Breast epithelium (tissue), 4 donors: ENCODE measurements around the gene WSB1. TPM values are rescaled to one million over a fixed set of nuclear protein-coding genes. Genes with fewer than 3 reads are reported as not detected.

Experiments
- DNase-seq, 2 donors: peaks; one replicate each; pipeline ENCODE4 v3.0.0-alpha.2; 2019; ENCODE audit warnings: low spot score in 2 of 2
- H3K27ac ChIP-seq, 2 donors: fragments of 200-600 bp; sonication (generic) in 1 of 2; one replicate each; pipeline ENCODE4 v1.5.1; 2016 to 2019; ENCODE audit warnings: mild to moderate bottlenecking in 1 of 2
- H3K27me3 ChIP-seq, 2 donors: fragments of 200-600 bp; sonication (generic) in 1 of 2; one replicate each; pipeline versions ENCODE4 v1.5.1 to v1.6.0; 2017 to 2019; ENCODE audit warnings: control low read depth in 1 of 2, mild to moderate bottlenecking in 1 of 2
- H3K36me3 ChIP-seq: fragments of 200-600 bp; one replicate; pipeline ENCODE4 v1.5.1; 2019
- H3K4me1 ChIP-seq, 2 donors: fragments of 200-600 bp; sonication (generic); one replicate each; pipeline ENCODE4 v1.5.1; 2016 to 2019; ENCODE audit warnings: control low read depth in 1 of 2
- H3K4me3 ChIP-seq, 3 donors: fragments of 200-600 bp; sonication (generic); 1 replicate in 2 of 3; 2 replicates in 1 of 3; pipeline ENCODE4 v1.5.1; 2016 to 2019; ENCODE audit warnings: mild to moderate bottlenecking in 3 of 3, moderate library complexity in 2 of 3
- H3K9me3 ChIP-seq, 2 donors: fragments of 200-600 bp; sonication (generic) in 1 of 2; one replicate each; pipeline ENCODE4 v1.5.1; 2016 to 2019; ENCODE audit warnings: control low read depth in 1 of 2
- POLR2A ChIP-seq: fragments of 450-650 bp; IDR thresholded peaks from one replicate; pipeline ENCODE4 v1.6.1; 2016; ENCODE audit warnings: antibody characterized with exemption, mild to moderate bottlenecking, moderate library complexity
- POLR2AphosphoS5 ChIP-seq, 3 donors: sonication (generic); formaldehyde crosslinking; IDR thresholded peaks; one replicate each; pipeline ENCODE4 v1.6.1; 2017; ENCODE audit warnings: antibody characterized with exemption in 3 of 3
- intact Hi-C: fragments of 100-400 bp; cut with DNase I; formaldehyde crosslinking; loops from one replicate; pipeline ENCODE4 v1.15.1; 2023; ENCODE audit warnings: low total_unique reads
- total RNA-seq, 3 donors: library from RNA; depleted of rRNA; stranded (reverse); fragments of >200 nt; gene quantifications; one replicate each; pipeline ENCODE4 v1.1.0, GENCODE V29; 2016
- TF ChIP-seq, protein P1 (sequence below), 3 donors: fragments of 450-650 bp; IDR thresholded peaks; one replicate each; pipeline ENCODE4 v1.5.1; 2016 to 2017; ENCODE audit warnings: antibody characterized with exemption in 3 of 3, mild to moderate bottlenecking in 3 of 3, moderate library complexity in 3 of 3

The WSB1 gene
- total RNA-seq, 3 donors from 2014 or later: 90.6 to 219 (median 160) TPM

DNA sequence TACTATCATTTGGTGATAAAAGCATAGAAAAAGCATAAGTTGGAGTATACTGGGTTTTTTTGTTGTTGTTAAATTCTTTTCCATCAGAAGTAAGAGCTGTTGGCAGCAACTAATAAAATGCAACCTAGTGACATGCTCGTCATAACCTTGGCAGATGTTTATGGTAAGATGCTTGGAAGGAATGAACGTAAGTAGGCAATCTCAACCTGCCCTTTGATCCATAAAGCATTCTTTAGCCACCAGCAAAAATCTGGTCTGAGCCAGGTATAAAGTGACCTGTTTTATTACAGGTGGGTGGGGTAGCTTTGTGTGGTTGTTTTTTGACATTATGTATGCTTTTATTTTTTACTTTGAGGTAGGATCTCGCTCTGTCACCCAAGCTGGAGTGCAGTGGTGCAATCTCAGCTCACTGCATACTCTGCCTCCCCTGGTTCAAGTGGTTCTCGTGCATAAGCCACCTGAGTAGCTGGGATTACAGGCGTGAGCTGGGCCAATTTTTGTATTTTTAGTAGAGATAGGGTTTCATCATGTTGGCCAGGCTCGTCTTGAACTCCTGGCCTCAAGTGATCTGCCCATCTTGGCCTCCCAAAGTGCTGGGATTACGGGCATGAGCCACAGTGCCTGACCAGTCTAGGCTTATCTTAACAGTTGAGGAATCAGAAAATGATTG lies 22.0 kb downstream of the WSB1 start:
- intact Hi-C loops: no loop called here
- TF ChIP-seq POLR2AphosphoS5 (IDR thresholded peaks at IDR 0.05) (no peak), POLR2A (no peak)
- TF ChIP-seq, protein P1, sequence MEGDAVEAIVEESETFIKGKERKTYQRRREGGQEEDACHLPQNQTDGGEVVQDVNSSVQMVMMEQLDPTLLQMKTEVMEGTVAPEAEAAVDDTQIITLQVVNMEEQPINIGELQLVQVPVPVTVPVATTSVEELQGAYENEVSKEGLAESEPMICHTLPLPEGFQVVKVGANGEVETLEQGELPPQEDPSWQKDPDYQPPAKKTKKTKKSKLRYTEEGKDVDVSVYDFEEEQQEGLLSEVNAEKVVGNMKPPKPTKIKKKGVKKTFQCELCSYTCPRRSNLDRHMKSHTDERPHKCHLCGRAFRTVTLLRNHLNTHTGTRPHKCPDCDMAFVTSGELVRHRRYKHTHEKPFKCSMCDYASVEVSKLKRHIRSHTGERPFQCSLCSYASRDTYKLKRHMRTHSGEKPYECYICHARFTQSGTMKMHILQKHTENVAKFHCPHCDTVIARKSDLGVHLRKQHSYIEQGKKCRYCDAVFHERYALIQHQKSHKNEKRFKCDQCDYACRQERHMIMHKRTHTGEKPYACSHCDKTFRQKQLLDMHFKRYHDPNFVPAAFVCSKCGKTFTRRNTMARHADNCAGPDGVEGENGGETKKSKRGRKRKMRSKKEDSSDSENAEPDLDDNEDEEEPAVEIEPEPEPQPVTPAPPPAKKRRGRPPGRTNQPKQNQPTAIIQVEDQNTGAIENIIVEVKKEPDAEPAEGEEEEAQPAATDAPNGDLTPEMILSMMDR (IDR thresholded peaks at IDR 0.05): no peak

DNA sequence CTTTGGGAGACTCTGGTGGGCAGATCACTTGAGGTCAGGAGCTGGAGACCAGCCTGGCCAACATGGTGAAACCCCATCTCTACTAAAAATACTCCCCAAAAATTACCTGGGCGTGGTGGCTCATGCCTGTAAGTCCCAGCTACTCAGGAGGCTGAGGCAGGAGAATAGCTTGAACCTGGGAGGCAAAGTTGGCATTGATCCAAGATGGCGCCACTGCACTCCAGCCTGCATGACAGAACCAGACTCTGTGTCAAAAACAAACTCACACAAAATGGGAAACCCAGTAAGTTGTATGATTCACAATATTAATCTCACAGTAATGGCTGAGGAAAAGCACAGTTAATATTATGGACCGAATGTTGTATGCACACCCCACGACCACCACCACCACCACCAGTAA lies 24.3 kb downstream of the WSB1 start:
- Histone ChIP-seq H3K4me3 (no peak overlapping the region), H3K27ac (no peak overlapping the region), H3K27me3 (no peaks in the 10 kb centered on the region), H3K36me3 (no peaks in the 10 kb centered on the region), H3K4me1 (no peaks in the 10 kb centered on the region), H3K9me3 (no peaks in the 10 kb centered on the region)
- TF ChIP-seq POLR2AphosphoS5 (IDR thresholded peaks at IDR 0.05) (no peak), POLR2A (no peak)
- TF ChIP-seq, protein P1 (IDR thresholded peaks at IDR 0.05): no peak
- DNase-seq: no peak
- intact Hi-C loops: no loop called here

More for the DNA sequence above, 22.0 kb downstream of the WSB1 start:
- Histone ChIP-seq H3K27ac (peak overlapping the region; percentile 61 to 68), H3K9me3 (no peaks in the 10 kb centered on the region), H3K36me3 (peaks cover 6% of the 10 kb centered on the region), H3K27me3 (no peaks in the 10 kb centered on the region), H3K4me1 (no peaks in the 10 kb centered on the region), H3K4me3 (no peak overlapping the region)
- no peak for DNase-seq

DNA sequence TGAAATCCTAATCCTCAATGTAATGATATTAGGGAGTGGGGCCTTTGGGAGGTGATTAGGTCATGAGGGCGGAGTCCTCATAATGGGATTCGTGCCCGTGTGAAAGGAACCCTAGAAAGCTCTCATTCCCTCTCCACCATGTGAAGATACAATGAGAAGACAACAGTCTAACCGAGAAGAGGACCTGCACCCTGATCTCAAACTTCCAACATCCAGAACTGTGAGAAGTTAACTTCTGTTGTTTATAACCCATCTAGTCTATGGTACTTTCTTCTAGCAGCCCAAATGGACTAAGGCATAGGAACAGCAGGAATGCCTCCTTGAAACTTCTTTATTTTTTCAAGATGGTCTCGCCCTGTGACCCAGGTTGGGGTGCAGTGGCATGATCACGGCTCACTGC lies 24.7 kb downstream of the WSB1 start:
- no peaks in the 10 kb centered on the region for H3K27me3 ChIP-seq
- no peaks in the 10 kb centered on the region for H3K36me3 ChIP-seq
- TF ChIP-seq POLR2A (no peak), POLR2AphosphoS5 (IDR thresholded peaks at IDR 0.05) (no peak)
- TF ChIP-seq, protein P1 (IDR thresholded peaks at IDR 0.05): no peak
- H3K9me3 ChIP-seq: no peaks in the 10 kb centered on the region
- intact Hi-C loops: no loop called here
- H3K27ac ChIP-seq: no peak overlapping the region
- no peak overlapping the region for H3K4me3 ChIP-seq
- H3K4me1 ChIP-seq: peaks cover 0 to 1% of the 10 kb centered on the region in 2 donors
- no peak for DNase-seq

DNA sequence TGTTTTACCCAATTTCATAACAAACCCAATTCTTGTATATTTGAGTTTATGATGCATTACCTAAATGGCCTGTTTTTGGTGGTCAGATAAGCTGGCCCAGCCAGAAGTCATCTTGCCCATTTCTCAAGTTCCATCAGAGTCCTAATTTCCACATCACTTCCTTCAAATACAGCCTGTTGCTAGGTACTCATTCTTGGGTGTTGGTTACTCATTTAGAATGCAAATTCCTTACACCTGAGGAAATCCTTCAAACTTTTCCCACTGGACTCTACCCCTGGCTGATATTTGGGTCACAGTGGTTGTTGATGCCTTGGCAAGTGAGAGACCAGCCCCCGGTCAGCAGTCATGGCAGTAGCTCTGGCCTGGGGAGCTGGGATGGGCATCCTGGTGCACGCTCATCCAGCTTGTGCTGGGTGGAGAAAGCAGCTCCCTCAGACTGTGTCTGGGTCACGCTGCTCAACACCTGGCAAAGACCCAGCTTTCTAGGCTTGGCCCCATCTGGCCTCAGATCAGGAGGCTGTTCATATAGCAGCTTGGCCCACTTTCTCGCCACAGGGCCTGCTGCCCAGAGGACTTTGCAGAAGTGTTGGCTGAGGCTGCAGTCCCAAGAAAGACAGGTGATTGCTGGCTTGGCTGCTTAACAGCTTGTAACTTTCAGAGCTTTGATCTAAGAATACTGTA lies 25.8 kb downstream of the WSB1 start:
- no peak overlapping the region for H3K4me3 ChIP-seq
- intact Hi-C loops: no loop called here
- peak overlapping the region; percentile 57 to 64 for H3K27ac ChIP-seq
- no peaks in the 10 kb centered on the region for H3K9me3 ChIP-seq
- DNase-seq: peak in 1 of 2 donors; percentile 46
- H3K36me3 ChIP-seq: no peaks in the 10 kb centered on the region
- no peak for TF ChIP-seq POLR2A
- TF ChIP-seq POLR2AphosphoS5 (IDR thresholded peaks at IDR 0.05): no peak
- TF ChIP-seq, protein P1 (IDR thresholded peaks at IDR 0.05): no peak
- H3K27me3 ChIP-seq: no peaks in the 10 kb centered on the region
- peaks cover 4 to 10% of the 10 kb centered on the region in 2 donors for H3K4me1 ChIP-seq

DNA sequence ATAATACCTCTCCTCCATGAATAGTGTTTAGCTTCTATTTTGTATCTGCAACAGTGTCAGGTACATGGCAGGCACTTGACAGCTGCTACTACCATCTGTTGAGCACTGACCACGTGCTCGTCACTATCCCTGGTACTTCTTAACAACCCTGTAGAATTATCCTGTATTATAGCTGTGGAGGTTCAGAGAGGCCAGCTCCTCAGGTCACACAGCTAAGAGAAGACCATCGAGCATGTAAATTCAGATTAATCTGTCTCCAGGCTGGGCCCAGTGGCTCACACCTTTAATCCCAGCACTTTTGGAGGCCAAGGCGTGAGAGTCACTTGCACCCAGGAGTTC lies 26.3 kb downstream of the WSB1 start:
- TF ChIP-seq, protein P1 (IDR thresholded peaks at IDR 0.05): no peak
- TF ChIP-seq POLR2A (no peak), POLR2AphosphoS5 (IDR thresholded peaks at IDR 0.05) (no peak)
- intact Hi-C loops: no loop called here

More for the DNA sequence above, 26.3 kb downstream of the WSB1 start:
- peaks cover 4 to 10% of the 10 kb centered on the region in 2 donors for H3K4me1 ChIP-seq
- H3K27ac ChIP-seq: peak overlapping the region; percentile 57 to 64
- no peaks in the 10 kb centered on the region for H3K36me3 ChIP-seq
- H3K9me3 ChIP-seq: no peaks in the 10 kb centered on the region
- no peak overlapping the region for H3K4me3 ChIP-seq
- no peak for DNase-seq
- H3K27me3 ChIP-seq: no peaks in the 10 kb centered on the region
